Activated naive CD8-positive, alpha-beta T cell treated with anti-CD3 and anti-CD28 coated beads, Interleukin-2, amount 50 U/mL, for 16 hours (primary cell): ENCODE results near the gene SLC27A4.
"Not testable (repeated sequence)": the region's sequence is repeated elsewhere in the genome, so short reads cannot be mapped to it uniquely, and the experiment has no call there.

Source experiments
- DNase-seq: peaks from one replicate; pipeline ENCODE4 v3.0.0-alpha.2; 2020; ENCODE audit warnings: low read depth, low spot score

The SLC27A4 gene

DNA sequence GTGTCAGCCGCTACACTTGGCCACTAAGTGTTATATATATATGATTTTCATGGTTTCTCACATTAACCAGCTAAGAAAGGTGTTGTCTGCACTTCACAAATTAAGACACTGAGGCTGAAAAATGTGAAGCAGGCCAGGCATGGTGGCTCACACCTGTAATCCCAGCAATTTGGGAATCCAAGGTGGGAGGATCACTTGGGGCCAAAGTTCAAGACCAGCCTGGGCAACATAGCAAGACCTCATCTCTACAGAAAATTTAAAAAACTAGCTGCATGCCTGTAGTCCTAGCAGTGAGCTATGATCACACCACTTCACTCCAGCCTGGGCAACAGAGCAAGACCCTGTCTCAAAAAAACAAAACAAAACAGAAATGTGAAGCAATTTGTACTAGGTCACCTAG, 15.9 kb upstream of the SLC27A4 start:
- no peak for DNase-seq

DNA sequence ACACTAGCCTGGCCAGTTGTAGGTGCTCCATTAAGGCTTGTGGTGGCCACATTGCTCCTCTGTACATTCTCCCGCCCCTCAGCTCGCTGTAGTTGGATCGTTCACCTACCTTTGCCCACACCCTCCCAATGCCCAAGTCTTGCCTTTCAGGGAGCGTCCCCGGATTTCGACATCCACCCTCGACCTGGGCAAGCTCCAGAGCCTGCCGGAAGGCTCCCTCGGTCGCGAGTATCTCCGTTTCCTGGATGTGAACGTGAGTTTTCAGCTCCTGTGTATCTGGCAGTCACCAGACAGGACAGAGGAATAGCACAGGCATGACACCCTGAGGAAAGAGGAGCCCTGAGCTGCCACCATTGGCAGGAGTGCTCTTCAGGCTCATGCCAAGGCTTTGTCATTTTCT, 14.7 kb upstream of the SLC27A4 start:
- no peak for DNase-seq

DNA sequence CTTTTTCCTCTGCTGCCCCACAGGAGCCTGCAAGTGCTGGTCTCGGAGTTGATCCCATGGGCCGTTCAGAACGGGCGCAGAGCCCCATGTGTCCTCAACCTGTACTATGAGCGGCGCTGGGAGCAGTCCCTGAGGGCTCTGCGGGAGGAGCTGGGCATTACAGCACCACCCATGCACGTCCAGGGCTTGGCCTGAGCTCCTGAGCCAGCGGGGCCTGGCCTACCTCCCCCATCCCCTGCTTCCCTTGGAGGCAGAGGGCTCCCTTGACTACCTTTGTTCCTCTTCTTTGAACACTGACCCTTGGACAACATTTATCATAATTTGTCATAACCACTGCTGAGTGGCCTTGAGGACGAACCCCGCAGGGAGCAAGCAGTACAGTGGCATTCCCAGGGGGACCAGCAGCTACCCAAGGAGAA, 6.9 kb upstream of the SLC27A4 start:
- DNase-seq, result no peak

DNA sequence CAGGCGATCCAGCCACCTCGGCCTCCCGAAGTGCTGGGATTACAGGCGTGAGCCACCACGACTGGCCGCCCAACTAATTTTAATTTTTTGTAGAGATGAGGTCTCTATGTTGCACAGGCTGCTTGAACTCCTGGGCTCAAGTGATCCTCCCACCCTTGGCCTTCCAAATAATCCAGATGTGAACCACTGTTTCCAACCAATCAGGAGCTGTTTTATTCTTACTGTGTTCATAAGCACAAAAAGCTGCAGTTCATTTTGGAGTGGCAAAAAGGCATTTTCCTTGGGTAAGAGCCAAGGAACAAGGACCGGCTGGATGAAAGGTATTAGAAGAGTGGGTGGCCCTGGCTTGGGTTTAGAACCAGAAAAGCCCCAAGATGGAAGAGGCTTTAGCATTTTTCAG, 5.2 kb upstream of the SLC27A4 start:
- no peak for DNase-seq

DNA sequence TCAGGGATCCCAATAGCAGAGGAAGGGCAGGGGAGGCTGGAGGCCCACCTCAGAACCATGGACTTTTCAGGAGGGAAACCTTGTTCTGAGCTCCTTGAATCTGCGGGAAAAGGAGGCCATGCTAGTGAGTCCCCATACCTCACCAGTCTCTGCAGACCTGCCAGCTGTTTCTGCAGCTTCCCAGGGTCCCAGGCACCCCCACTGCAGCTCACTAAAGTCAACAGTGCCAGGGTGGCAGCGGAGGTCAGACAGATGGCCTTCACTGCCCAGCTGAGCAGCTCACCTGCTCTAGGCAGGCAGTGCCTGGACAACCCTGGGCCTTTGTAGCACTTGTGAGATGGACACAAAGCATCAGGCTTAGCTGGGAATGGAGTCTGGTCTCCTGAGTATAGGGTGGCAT, 4.4 kb upstream of the SLC27A4 start:
- no peak for DNase-seq

DNA sequence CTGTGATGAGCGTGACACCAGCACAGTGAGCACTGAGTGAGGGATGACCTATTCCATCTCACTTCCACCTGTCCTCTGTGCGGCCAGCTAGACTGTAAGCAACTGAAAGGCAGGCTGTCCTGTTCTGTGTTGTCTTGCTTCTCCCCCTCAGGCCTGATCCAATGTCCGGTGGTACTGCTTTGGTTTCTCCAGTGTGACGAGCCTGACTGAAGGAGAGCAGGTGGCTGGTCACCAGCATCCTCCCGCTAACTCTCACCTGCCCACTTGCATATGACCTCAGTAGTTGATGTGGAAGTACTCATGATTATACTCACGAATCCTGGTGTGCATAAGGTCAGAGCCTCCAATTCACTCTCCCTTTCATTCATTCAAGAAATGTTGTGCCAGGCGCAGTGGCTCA, 2.4 kb upstream of the SLC27A4 start:
- DNase-seq, result no peak

DNA sequence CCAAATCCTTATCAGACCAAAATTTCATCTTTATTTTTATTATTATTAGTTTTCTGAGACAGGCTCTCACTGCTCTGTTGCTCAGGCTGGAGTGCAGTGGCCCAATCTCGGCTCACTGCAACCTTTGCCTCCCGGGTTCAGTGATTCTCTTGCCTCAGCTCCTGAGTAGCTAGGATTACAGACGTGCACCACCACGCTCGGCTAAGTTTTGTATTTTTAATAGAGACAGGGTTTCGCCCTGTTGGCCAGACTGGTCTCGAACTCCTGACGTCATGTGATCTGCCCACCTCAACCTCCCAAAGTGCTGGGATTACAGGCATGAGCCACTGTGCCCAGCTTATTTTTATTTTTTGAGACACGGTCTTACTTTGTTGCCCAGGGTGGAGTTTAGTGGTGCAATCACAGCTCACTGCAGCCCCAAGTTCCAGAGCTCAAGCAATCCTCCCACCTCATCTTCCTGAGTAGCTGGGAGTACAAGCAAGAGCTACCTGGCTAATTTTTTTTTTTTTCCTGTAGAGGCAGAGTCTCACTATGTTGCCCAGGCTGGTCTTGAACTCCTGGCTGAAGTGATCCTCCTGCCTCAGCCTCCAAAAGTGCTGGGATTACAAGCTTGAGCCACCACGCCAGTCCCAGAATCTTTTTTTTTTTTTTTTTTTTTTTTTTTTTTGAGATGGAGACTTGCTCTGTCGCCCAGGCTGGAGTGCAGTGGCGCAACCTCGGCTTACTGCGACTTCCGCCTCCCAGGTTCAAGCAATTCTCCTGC, 1.3 kb upstream of the SLC27A4 start:
- DNase-seq, result not testable (repeated sequence)

DNA sequence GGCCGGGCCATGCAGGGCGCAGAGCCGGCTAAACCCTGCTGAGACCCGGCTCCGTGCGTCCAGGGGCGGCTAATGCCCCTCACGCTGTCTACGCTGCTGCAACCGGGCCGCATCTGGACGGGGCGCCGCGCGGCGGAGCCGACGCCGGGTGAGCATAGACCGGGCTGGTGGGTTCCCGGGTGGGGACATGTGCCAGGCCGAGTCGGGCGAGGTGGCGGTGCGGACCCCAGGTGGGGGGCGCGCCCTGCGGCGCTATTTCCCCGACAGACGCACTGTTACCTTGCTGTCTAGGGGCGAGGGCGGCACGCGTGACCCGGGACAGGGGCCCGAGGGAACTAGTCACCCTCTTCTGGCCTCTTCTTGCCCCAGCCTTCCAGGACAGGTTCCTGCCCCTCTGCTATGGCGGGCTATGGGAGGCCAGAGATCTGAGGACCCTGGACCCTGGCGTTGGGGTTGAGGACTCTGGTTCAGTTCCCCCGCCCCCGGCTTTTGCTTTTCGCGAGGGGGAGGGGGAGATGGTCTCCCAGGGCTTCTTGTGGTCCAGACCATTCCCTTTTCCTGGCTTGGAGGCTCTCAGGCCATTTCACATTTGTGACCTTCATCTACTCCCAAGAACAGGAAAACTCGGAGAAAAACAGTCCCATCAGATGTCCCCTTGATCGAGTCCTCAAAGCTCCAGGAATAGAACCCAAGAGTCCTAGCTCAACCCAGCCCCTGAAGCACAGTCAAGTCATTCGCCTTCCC, 536 bp downstream of the SLC27A4 start:
- no peak for DNase-seq

DNA sequence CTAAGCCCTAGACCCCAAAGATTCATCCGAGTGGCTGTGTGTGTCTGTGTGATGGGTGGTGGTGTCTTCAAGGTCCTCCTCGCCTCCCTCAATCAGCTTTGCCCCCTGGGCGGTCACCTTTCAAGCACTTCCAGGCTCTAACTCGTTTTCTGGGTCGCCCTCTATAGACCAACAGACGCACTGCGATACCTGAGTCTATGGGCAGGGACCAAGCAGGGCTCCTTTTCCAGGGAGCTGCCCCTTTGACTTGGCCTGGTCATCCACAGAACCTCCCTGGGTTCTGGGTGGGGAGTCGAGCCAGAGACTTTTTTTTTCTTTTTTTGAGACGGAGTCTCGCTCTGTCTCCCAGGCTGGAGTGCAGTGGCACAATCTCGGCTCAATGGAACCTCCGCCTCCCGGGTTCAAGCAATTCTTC, 1.1 kb downstream of the SLC27A4 start:
- peak; percentile 37 for DNase-seq

DNA sequence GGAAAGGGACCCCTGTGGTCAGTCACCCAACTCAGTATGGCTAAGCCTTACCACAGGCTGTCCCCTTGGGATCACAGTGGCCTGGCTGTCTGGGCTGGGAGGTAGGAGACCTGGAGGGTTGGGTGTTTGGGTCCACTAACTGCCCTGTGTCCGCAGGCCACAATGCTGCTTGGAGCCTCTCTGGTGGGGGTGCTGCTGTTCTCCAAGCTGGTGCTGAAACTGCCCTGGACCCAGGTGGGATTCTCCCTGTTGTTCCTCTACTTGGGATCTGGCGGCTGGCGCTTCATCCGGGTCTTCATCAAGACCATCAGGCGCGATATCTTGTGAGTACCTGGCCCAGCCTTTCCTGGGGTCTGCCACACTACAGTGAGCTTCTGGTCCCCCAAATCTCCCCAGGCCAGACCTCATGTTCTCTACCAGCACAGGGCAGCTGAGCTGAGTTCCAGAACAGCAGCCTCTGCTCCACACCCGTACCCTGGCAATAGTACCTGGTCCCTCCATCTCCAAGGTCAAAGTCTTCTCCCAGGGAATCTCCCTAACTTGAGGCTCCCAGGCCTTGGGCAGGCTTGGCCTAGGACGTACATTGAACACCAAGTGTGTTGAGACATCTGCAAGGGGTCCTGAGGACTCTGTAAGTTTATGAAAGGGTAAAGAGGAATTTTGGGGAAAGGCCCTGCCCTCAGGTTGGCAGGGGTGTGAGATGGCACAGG, 2.8 kb downstream of the SLC27A4 start:
- no peak for DNase-seq

DNA sequence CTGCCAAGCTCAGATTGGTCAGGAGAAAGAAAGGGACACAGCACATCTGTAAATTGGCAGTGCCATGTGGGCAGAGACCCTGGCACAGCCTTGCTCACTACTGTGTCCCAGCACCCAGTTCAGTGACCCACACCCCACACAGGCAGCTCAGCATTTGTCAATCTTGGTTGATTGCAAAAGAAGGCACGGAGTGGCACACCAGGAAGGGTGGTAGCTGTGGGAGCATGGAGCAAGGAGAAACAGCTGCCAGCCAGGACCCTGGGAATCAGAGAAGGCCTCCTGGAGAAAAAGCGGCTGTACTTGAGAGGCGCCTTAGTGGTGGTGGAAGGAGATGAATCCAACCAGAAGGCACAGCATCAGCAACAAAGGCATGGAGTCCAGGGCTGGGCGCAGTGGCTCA, 3.5 kb downstream of the SLC27A4 start:
- DNase-seq, result no peak

DNA sequence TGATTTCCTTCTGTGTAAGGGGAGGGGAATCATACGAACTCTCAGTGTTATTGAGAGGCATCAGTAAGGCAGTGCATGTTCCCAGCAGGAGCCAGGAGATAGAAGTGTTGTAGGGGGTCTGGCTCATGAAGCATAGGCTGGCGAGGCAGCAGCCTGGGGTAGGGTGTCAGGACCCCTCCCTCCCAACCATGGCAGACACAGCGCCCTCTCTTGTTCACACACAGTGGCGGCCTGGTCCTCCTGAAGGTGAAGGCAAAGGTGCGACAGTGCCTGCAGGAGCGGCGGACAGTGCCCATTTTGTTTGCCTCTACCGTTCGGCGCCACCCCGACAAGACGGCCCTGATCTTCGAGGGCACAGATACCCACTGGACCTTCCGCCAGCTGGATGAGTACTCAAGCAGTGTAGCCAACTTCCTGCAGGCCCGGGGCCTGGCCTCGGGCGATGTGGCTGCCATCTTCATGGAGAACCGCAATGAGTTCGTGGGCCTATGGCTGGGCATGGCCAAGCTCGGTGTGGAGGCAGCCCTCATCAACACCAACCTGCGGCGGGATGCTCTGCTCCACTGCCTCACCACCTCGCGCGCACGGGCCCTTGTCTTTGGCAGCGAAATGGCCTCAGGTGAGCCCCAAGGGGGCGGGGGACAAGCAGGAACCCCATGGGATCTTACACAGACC, 4.7 kb downstream of the SLC27A4 start:
- DNase-seq, result no peak

DNA sequence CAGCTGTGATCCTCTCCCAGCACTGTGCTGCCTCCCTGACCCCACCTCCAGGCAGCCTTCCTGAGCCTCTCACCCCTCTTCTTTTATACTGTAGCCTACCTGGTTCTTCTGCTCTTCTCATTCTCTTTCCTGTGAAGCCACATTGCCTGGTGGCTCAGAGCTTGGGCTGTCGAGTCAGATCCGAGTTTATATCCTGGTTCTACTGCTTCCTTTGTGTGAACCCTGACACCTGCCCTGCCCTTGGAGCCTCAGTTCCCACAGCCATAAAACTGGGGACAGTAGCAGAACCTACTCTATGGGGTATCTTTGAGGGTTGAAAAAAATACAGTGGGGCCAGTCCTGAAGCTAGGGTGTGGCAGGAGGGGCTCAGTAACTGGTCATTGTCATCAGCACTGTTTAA, 8.8 kb downstream of the SLC27A4 start:
- no peak for DNase-seq

DNA sequence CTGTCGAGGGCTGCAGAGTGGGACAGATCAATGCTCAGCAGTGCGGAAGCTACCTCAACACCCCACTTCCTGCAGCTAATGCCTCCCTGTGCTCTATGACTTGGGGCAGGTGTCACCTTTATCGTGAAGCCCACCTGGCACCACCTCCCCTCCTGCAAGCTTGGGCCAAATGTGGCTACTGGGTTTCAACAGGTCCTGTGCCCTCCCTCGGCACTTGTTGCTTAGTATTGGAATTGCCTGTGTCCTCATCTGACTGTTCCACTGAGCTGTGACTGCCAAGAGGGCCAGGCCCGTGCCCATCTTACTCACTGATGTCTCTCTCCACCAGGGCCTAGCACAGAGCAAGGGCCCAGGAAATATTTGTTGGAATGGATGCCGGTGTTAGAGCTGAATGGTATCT, 9.4 kb downstream of the SLC27A4 start:
- DNase-seq, result no peak

DNA sequence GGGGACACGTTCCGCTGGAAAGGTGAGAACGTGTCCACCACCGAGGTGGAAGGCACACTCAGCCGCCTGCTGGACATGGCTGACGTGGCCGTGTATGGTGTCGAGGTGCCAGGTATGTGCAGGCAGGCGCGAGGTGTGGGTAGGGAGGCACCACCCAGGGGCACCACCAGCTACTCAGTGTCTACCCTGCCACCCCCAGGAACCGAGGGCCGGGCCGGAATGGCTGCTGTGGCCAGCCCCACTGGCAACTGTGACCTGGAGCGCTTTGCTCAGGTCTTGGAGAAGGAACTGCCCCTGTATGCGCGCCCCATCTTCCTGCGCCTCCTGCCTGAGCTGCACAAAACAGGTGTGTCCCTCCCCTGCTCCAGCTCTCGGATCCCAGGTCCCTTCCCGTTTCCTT, 15.1 kb downstream of the SLC27A4 start:
- DNase-seq, result no peak

DNA sequence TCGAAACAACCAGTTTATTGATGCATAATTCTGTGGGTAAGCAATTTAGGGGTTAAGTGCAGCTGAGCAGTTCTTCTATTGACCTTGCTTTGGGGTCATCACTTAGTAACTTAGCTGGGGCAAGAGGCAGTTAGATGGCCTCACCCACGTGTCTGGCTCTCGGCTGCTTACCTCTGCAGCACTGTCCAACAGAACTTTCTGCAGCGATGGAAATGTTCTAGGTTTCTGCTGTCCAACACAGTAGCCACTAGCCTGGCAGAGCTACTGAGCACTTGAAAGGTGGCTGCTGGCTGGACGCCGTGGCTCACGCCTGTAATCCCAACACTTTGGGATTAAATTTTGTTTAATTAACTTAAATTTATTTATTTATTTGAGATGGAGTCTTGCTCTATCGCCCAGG, 17.8 kb downstream of the SLC27A4 start:
- no peak for DNase-seq

DNA sequence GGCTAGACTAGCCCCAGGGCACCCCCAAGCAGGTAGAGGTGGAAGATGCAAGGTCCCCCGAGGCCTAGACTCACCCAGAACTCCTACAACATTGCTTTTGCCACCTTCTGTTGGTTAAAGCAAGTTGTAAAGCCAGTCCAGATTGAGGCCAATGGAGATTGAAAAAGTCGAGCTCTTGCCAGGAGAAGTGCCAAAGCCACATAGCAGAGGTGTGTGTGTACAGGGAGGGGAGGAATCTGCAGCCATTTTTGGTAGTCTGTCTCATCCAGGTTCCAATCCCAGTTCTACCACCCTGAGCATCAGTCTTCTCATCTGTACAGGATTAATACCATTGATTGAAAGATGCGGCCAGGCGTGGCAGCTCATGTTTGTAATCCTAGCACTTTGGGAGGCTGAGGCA, 18.5 kb downstream of the SLC27A4 start:
- DNase-seq, result no peak

DNA sequence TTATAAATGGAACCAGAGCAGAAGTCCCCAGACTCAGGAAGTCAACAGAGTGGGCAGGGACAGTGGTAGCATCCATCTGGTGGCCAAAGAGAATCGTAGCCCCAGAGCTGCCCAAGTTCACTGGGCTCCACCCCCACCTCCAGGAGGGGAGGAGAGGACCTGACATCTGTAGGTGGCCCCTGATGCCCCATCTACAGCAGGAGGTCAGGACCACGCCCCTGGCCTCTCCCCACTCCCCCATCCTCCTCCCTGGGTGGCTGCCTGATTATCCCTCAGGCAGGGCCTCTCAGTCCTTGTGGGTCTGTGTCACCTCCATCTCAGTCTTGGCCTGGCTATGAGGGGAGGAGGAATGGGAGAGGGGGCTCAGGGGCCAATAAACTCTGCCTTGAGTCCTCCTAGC, 20.5 kb downstream of the SLC27A4 start:
- no peak for DNase-seq

DNA sequence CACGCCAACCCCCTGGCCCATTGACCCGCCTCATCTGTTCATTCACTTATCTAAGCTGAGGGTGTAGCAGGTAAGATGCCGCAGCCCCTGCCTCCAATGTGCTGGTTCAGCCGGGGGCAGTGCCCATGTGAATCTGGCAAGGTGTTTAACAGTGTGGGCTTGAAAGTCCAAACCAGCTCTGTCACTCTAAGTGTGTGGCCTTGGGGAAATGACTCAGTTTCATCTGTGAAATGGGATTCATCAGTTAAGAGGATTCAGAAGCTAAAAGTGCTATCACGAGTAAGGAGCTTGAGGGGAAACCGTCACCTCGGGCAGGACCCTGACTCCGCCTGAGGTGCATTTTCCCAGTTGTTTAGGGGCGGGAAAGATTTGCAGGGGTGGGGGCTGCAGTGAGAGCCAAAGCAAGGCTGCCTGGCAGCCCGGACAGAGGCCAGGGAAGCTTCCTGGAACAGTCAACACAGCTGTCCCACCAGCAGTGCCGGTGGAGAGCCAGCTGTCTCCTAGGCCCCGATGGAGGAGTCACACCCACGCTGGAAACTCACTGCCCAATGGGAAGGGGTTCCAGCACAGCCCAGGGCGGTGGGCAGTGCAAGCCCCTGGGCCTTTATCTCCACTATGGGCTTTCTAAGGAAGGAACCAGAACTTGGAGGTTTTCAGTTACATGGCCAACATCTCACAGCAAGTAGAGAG, 21.1 kb downstream of the SLC27A4 start:
- DNase-seq, result no peak

DNA sequence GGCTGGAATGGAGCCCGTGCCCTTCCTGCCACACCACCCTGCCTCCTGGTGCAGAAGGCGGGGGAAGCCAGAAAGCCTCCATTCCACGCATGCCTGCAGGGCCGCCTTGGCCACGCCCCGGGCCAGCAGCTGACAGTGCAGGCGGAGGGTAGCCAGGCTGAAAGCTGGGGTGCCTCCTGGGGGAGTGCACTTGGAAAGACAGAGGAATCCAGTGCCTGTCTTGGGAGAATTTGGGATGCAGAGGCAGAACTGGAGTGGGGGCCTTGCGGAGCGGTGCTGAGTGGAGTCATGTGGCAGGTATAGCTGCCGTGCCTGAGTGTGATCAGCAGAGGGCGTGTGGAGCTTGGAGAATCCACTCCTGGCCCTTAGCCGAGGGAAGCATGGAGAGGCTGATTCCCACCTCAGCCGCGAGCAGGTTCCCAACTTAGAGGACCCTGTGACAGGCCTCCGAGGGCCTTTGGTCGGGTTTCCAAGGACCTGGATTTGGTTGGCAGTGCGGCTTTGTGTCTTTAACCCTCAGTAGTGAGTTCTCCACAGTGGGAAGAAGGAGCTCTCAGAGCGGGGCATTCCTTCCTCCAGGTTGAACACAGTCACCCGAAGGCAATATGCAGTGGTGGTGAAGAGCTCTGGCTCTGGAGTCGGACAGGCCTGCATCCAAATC, 21.8 kb downstream of the SLC27A4 start:
- DNase-seq, result peak; percentile 17

DNA sequence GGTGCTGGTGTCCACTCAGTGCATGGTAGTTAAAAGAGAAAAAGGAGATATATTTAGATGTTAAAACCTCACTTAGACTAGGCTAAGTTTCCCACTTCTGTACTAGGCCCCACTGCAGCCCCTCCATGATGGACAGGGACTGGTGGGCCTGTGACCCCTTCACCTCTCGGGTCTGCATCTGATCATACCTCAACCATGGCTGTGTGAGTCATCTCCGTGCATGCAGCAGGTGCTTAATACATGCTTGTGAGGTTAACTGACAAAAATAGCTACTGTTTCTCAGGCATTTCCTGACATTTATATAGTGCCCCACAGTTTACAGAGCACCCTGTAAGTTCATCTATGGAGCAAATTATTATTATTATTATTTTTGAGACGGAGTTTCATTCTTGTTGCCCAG, 22.4 kb downstream of the SLC27A4 start:
- DNase-seq, result no peak
